ENCODE results near the gene HNRNPUL2. TPM values are rescaled to one million over a fixed set of nuclear protein-coding genes. Genes with fewer than 3 reads are reported as not detected.

Gene HNRNPUL2
- total RNA-seq, 3 donors from 2014 or later, result 53.0 to 70.3 (median 58.6) TPM

- intact Hi-C loops (cut with DNase I, micrococcal nuclease), result no loop called here
- H3K4me1 ChIP-seq (ENCODE audit: low read depth), result peaks cover 6% of the 10 kb centered on the region
- TF ChIP-seq CTCF (IDR thresholded peaks at IDR 0.05), result no peak
- H3K9me3 ChIP-seq, result no peaks in the 10 kb centered on the region
- peaks cover 37% of the 10 kb centered on the region for H3K36me3 ChIP-seq (ENCODE audit: low read depth)
- ATAC-seq, result no peak
- peak in 1 of 3 donors; percentile 31 for DNase-seq
- H3K4me3 ChIP-seq, result no peak overlapping the region
Measured at GRCh38 chr11:62715150-62716130, 11.8 kb downstream of the HNRNPUL2 start.

- TF ChIP-seq CTCF (IDR thresholded peaks at IDR 0.05), result no peak
- intact Hi-C loops (cut with DNase I, micrococcal nuclease), result no loop called here
- Histone ChIP-seq H3K4me1 (ENCODE audit: low read depth) (peaks cover 17% of the 10 kb centered on the region), H3K4me3 (no peak overlapping the region), H3K9me3 (no peaks in the 10 kb centered on the region), H3K36me3 (ENCODE audit: low read depth) (peaks cover 24% of the 10 kb centered on the region)
- ATAC-seq (peak; percentile 55), DNase-seq (peak in 2 of 3 donors; percentile 47 to 49)
Measured at GRCh38 chr11:62713343-62713742, 13.9 kb downstream of the HNRNPUL2 start.

GRCh38 chr11:62712861-62713260 is 14.4 kb downstream of the HNRNPUL2 start:
- no peak for DNase-seq
- TF ChIP-seq CTCF (IDR thresholded peaks at IDR 0.05), result no peak
- ATAC-seq, result no peak
- H3K36me3 ChIP-seq (ENCODE audit: low read depth), result peaks cover 19% of the 10 kb centered on the region
- peaks cover 22% of the 10 kb centered on the region for H3K4me1 ChIP-seq (ENCODE audit: low read depth)
- H3K9me3 ChIP-seq, result no peaks in the 10 kb centered on the region
- H3K4me3 ChIP-seq, result no peak overlapping the region
- intact Hi-C loops (cut with DNase I, micrococcal nuclease), result no loop called here

DNA sequence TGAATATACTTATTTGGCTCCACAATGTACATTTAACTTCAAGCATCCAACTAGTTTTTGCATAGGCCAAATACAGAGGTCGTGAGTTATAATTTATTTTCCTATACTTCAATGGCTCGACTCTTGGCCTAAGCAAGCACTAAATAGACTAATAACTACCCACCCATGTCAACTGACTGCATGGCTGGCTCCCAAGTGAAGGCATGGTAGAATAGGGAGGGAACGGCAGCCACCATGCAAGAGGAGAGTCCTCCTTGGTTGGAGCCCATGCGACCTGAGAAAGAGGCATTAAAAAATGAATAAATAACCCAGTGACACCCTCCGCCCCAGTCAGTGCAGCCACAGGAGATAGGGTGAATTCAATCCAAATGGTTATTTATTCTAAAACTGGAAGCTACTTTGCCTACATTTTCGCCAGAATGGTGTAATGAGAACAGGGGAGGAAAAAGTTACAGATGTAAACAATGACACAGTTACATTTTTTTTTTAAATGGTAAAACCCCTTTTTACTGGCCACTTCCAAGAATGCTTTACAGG is 14.9 kb downstream of the HNRNPUL2 start:
- ATAC-seq (no peak), DNase-seq (peak in 1 of 3 donors; percentile 7)
- Histone ChIP-seq H3K4me1 (ENCODE audit: low read depth) (peaks cover 22% of the 10 kb centered on the region), H3K9me3 (no peaks in the 10 kb centered on the region), H3K4me3 (no peak overlapping the region), H3K36me3 (ENCODE audit: low read depth) (peaks cover 14% of the 10 kb centered on the region)
- intact Hi-C loops (cut with DNase I, micrococcal nuclease), result no loop called here
- TF ChIP-seq CTCF (IDR thresholded peaks at IDR 0.05), result no peak

- DNase-seq (peak in 1 of 3 donors; percentile 47), ATAC-seq (peak; percentile 3)
- Histone ChIP-seq H3K4me1 (ENCODE audit: low read depth) (peaks cover 32% of the 10 kb centered on the region), H3K9me3 (no peaks in the 10 kb centered on the region), H3K4me3 (no peak overlapping the region), H3K36me3 (ENCODE audit: low read depth) (no peaks in the 10 kb centered on the region)
- intact Hi-C loops (cut with DNase I, micrococcal nuclease), result no loop called here
- TF ChIP-seq CTCF (IDR thresholded peaks at IDR 0.05), result no peak
Measured at GRCh38 chr11:62710001-62710345, 17.3 kb downstream of the HNRNPUL2 start.

Measured in mucosa of descending colon (tissue), 3 donors.